ENCODE measurements around the gene CHPF2. TPM values are rescaled to one million over a fixed set of nuclear protein-coding genes. Genes with fewer than 3 reads are reported as not detected.

CHPF2 gene
- total and polyA plus RNA-seq, 2 of the 13 experiments (the other 11 are each of a cell fraction or from before 2014, with no cell fraction given), result 15.4 to 21.5 TPM

- in situ Hi-C loops (cut with HindIII; ENCODE audit: extremely low pct_ligation_motif_present, low pct_unique_long_range_greater_than_20kb) (no loop called here), intact Hi-C loops (cut with micrococcal nuclease; ENCODE audit: unreplicated experiment) (no loop called here)
- no peak overlapping the region for H2AFZ ChIP-seq (ENCODE audit: low read length)
- TF ChIP-seq ZC3H4 (CRISPR knock-in tag; IDR thresholded peaks at IDR 0.05; ENCODE audit: borderline replicate concordance) (no peak), ZNF766 (CRISPR knock-in tag; IDR thresholded peaks at IDR 0.05; ENCODE audit: borderline replicate concordance) (no peak), KLF6 (CRISPR knock-in tag; IDR thresholded peaks at IDR 0.05) (no peak), ZNF800 (CRISPR knock-in tag; IDR thresholded peaks at IDR 0.05) (no peak), BCL3 (CRISPR knock-in tag; IDR thresholded peaks at IDR 0.05) (no peak), GPBP1L1 (CRISPR knock-in tag; IDR thresholded peaks at IDR 0.05) (no peak), CCAR2 (optimal IDR thresholded peaks at IDR 0.05; ENCODE audit: low read depth, low read length) (no peak)
- no TSS peak for BruUV-seq (replicated peaks)
- CTCF ChIA-PET (ENCODE audit: low intra/inter-chr PET ratio, low total read pairs), result no interaction called here
- H3K27me3 ChIP-seq (ENCODE audit: control insufficient read depth in 1 of 2, insufficient read depth in 2 of 2, low read length in 2 of 2), result peaks cover 13 to 92% of the 10 kb centered on the region in 2 experiments
- no peaks in the 10 kb centered on the region for H3K4me1 ChIP-seq (ENCODE audit: insufficient read depth, low read length)
- H3K9ac ChIP-seq (ENCODE audit: insufficient read depth, low read depth, low read length), result no peak overlapping the region
- 0 out of 2 replicates have a peak, but pooled peaks cover 3% of the 10 kb centered on the region for H4K20me1 ChIP-seq (ENCODE audit: insufficient read depth, low read length)
- no peak overlapping the region for H3K4me2 ChIP-seq (ENCODE audit: low read depth, low read length)
- no peaks in the 10 kb centered on the region for H3K79me2 ChIP-seq (ENCODE audit: insufficient read depth, low read length)
- ATAC-seq (no peak), DNase-seq (ENCODE audit: low spot score) (no peak), FAIRE-seq (no peak)
- 24% methylated on average over 4 of the region's 9 CpGs for WGBS (ENCODE audit: low lambda C conversion rate)
- H3K4me3 ChIP-seq (replicated peaks in 1 of 3; ENCODE audit: insufficient read depth in 1 of 3, low read depth in 2 of 3, low read length in 3 of 3), result no peak overlapping the region
- no peaks in the 10 kb centered on the region for H3K36me3 ChIP-seq (replicated peaks in 1 of 2; ENCODE audit: control insufficient read depth in 1 of 2, insufficient read depth in 2 of 2, low read length in 2 of 2)
- H3K27ac ChIP-seq (ENCODE audit: extremely low read length, insufficient read depth, low read length), result no peak overlapping the region
- POLR2A ChIA-PET, result no interaction called here
- H3K9me3 ChIP-seq (ENCODE audit: low read length), result no peaks in the 10 kb centered on the region
Observed at GRCh38 chr7:151202836-151203235, 29.4 kb upstream of the CHPF2 start.

Measured in HepG2 (cell line).